HEK293 (cell line): Measurements from ENCODE around the gene ARCN1.

Experiments used
- KLF9 ChIP-seq: fragments of 450-650 bp; formaldehyde crosslinking; IDR thresholded peaks from 2 replicates; pipeline ENCODE4 v1.5.1; 2016; ENCODE audit warnings: missing biosample characterization, missing genetic modification characterization, low read depth
- MEIS1 ChIP-seq: sonication (generic); formaldehyde crosslinking; IDR thresholded peaks from 2 replicates; pipeline ENCODE4 v1.8.1; 2022; ENCODE audit warnings: missing genetic modification reagents, mild to moderate bottlenecking, borderline replicate concordance
- PRDM10 ChIP-seq: fragments of 450-650 bp; formaldehyde crosslinking; IDR thresholded peaks from 2 replicates; pipeline ENCODE4 v1.5.1; 2016; ENCODE audit warnings: missing biosample characterization, missing genetic modification characterization
- SETDB1 ChIP-seq: IDR thresholded peaks from one replicate; pipeline ENCODE4 v1.6.1; 2017; ENCODE audit warnings: mild to moderate bottlenecking, low read length, moderate library complexity, mixed read lengths; ENCODE audit not compliant: insufficient read length
- SP7 ChIP-seq: fragments of 450-650 bp; formaldehyde crosslinking; IDR thresholded peaks from 2 replicates; pipeline ENCODE4 v1.5.1; 2016; ENCODE audit warnings: missing biosample characterization, missing genetic modification characterization
- ZBTB1 ChIP-seq: fragments of 450-650 bp; formaldehyde crosslinking; IDR thresholded peaks from 2 replicates; pipeline ENCODE4 v1.5.1; 2016; ENCODE audit warnings: missing biosample characterization, missing genetic modification characterization
- ZBTB10 ChIP-seq: fragments of 450-650 bp; formaldehyde crosslinking; IDR thresholded peaks from 2 replicates; pipeline ENCODE4 v1.5.1; 2016; ENCODE audit warnings: missing biosample characterization, missing genetic modification characterization
- ZBTB11 ChIP-seq: fragments of 450-650 bp; formaldehyde crosslinking; conservative IDR thresholded peaks from 2 replicates; pipeline ENCODE4 v1.5.1; 2016; ENCODE audit warnings: low read depth, missing biosample characterization, missing genetic modification characterization
- ZBTB17 ChIP-seq: fragments of 450-650 bp; formaldehyde crosslinking; IDR thresholded peaks from 2 replicates; pipeline ENCODE4 v1.5.1; 2016; ENCODE audit warnings: missing biosample characterization, missing genetic modification characterization
- ZBTB8A ChIP-seq: fragments of 450-650 bp; formaldehyde crosslinking; IDR thresholded peaks from 2 replicates; pipeline ENCODE4 v1.5.1; 2016; ENCODE audit warnings: missing biosample characterization, missing genetic modification characterization
- ZFP37 ChIP-seq: fragments of 450-650 bp; formaldehyde crosslinking; IDR thresholded peaks from 2 replicates; pipeline ENCODE4 v1.5.1; 2016; ENCODE audit warnings: missing biosample characterization, missing genetic modification characterization
- ZNF112 ChIP-seq: fragments of 450-650 bp; formaldehyde crosslinking; IDR thresholded peaks from 2 replicates; pipeline ENCODE4 v1.5.0; 2017; ENCODE audit warnings: missing biosample characterization, missing genetic modification characterization
- ZNF132 ChIP-seq: fragments of 450-650 bp; formaldehyde crosslinking; IDR thresholded peaks from 2 replicates; pipeline ENCODE4 v1.5.1; 2017; ENCODE audit warnings: missing biosample characterization, missing genetic modification characterization, borderline replicate concordance
- ZNF133 ChIP-seq: fragments of 450-650 bp; formaldehyde crosslinking; IDR thresholded peaks from 2 replicates; pipeline ENCODE4 v1.5.1; 2016; ENCODE audit warnings: missing biosample characterization, missing genetic modification characterization
- ZNF146 ChIP-seq: fragments of 450-650 bp; formaldehyde crosslinking; IDR thresholded peaks from 2 replicates; pipeline ENCODE4 v1.5.1; 2016; ENCODE audit warnings: missing biosample characterization, missing genetic modification characterization
- ZNF155 ChIP-seq: fragments of 450-650 bp; formaldehyde crosslinking; IDR thresholded peaks from 2 replicates; pipeline ENCODE4 v1.5.1; 2016; ENCODE audit warnings: missing biosample characterization, missing genetic modification characterization
- ZNF175 ChIP-seq: fragments of 450-650 bp; formaldehyde crosslinking; IDR thresholded peaks from 2 replicates; pipeline ENCODE4 v1.5.1; 2016; ENCODE audit warnings: missing biosample characterization, missing genetic modification characterization
- ZNF24 ChIP-seq: fragments of 450-650 bp; formaldehyde crosslinking; IDR thresholded peaks from 2 replicates; pipeline ENCODE4 v1.5.1; 2016; ENCODE audit warnings: missing biosample characterization, missing genetic modification characterization
- ZNF302 ChIP-seq: fragments of 450-650 bp; formaldehyde crosslinking; IDR thresholded peaks from 2 replicates; pipeline ENCODE4 v1.5.1; 2016; ENCODE audit warnings: missing biosample characterization, missing genetic modification characterization, low read depth
- ZNF335 ChIP-seq: fragments of 450-650 bp; formaldehyde crosslinking; conservative IDR thresholded peaks from 2 replicates; pipeline ENCODE4 v1.5.1; 2016; ENCODE audit warnings: missing biosample characterization, missing genetic modification characterization
- ZNF37A ChIP-seq: fragments of 450-650 bp; IDR thresholded peaks from 2 replicates; pipeline ENCODE4 v1.5.1; 2018; ENCODE audit warnings: missing biosample characterization, missing genetic modification characterization
- ZNF416 ChIP-seq: fragments of 450-650 bp; formaldehyde crosslinking; IDR thresholded peaks from 2 replicates; pipeline ENCODE4 v1.5.1; 2016; ENCODE audit warnings: missing biosample characterization, missing genetic modification characterization
- ZNF449 ChIP-seq: fragments of 450-650 bp; formaldehyde crosslinking; IDR thresholded peaks from 2 replicates; pipeline ENCODE4 v1.5.1; 2017; ENCODE audit warnings: missing biosample characterization, mild to moderate bottlenecking, missing genetic modification characterization, moderate library complexity
- ZNF521 ChIP-seq: fragments of 450-650 bp; formaldehyde crosslinking; IDR thresholded peaks from 2 replicates; pipeline ENCODE4 v1.5.1; 2017; ENCODE audit warnings: missing biosample characterization, mild to moderate bottlenecking, missing genetic modification characterization
- ZNF544 ChIP-seq: fragments of 450-650 bp; formaldehyde crosslinking; IDR thresholded peaks from 2 replicates; pipeline ENCODE4 v1.5.0; 2017; ENCODE audit warnings: missing biosample characterization, missing genetic modification characterization
- ZNF664 ChIP-seq: fragments of 450-650 bp; formaldehyde crosslinking; IDR thresholded peaks from 2 replicates; pipeline ENCODE4 v1.5.1; 2016; ENCODE audit warnings: missing biosample characterization, missing genetic modification characterization
- ZNF830 ChIP-seq: fragments of 450-650 bp; IDR thresholded peaks from 2 replicates; pipeline ENCODE4 v1.5.0; 2018; ENCODE audit warnings: missing biosample characterization, missing genetic modification characterization, low read depth, mild to moderate bottlenecking, moderate library complexity

Gene ARCN1

GRCh38 chr11:118572061-118572980 lies at the start of gene ARCN1 (continued):
- 0 out of 2 replicates have a peak, but pooled peaks have one; percentile 41 for TF ChIP-seq ZBTB10 (tag by site-specific recombination)
- peak; percentile 61 for TF ChIP-seq ZNF335
- TF ChIP-seq ZNF133 = no peak
- no peak for TF ChIP-seq ZNF112 (tag by site-specific recombination)
- peak; percentile 28; the same call in 1 of the 2 replicates for TF ChIP-seq SP7 (tag by site-specific recombination)
- no peak for TF ChIP-seq ZNF521 (tag by site-specific recombination)
- no peak for TF ChIP-seq ZNF830 (tag by site-specific recombination)
- TF ChIP-seq ZNF544 (tag by site-specific recombination) = no peak
- TF ChIP-seq ZNF24 = no peak
- no peak for TF ChIP-seq SETDB1
- TF ChIP-seq ZNF302 (tag by site-specific recombination) = no peak
- no peak for TF ChIP-seq ZBTB1 (tag by site-specific recombination)
- no peak for TF ChIP-seq ZNF146 (tag by site-specific recombination)
- TF ChIP-seq ZBTB8A (tag by site-specific recombination) = peak; percentile 53
- peak; percentile 82 for TF ChIP-seq PRDM10 (tag by site-specific recombination)
- TF ChIP-seq ZBTB11 (tag by site-specific recombination) = peak; percentile 38
- TF ChIP-seq ZNF132 (tag by site-specific recombination) = no peak
- no peak for TF ChIP-seq ZNF175 (tag by site-specific recombination)
- TF ChIP-seq ZNF37A (tag by site-specific recombination) = no peak
- TF ChIP-seq MEIS1 (CRISPR knock-in tag) = no peak
- no peak for TF ChIP-seq ZNF416 (tag by site-specific recombination)
- 0 out of 2 replicates have a peak, but pooled peaks have one; percentile 58 for TF ChIP-seq ZFP37 (tag by site-specific recombination)
- no peak for TF ChIP-seq ZNF155 (tag by site-specific recombination)
- TF ChIP-seq KLF9 (tag by site-specific recombination) = peak; percentile 67
- TF ChIP-seq ZNF664 (tag by site-specific recombination) = no peak; the same call in 1 of the 2 replicates
- TF ChIP-seq ZBTB17 (tag by site-specific recombination) = peak; percentile 38; the same call in 1 of the 2 replicates
- TF ChIP-seq ZNF449 = no peak
